Large intestine (tissue), 3 donors: Measurements from ENCODE around the gene RNF157. TPM values are rescaled to one million over a fixed set of nuclear protein-coding genes. Genes with fewer than 3 reads are reported as not detected.

Experiments used
- DNase-seq, 2 donors: peaks; one replicate each; pipeline versions ENCODE4 v3.0.0 to v3.0.0-alpha.2; 2013
- H3K27ac ChIP-seq: one replicate; pipeline ENCODE4 v1.5.1; 2013; ENCODE audit warnings: low read length
- H3K27me3 ChIP-seq: 2 replicates; pipeline ENCODE4 v1.6.1; 2013; ENCODE audit warnings: low read length; ENCODE audit not compliant: control insufficient read depth, insufficient read depth
- H3K36me3 ChIP-seq: 2 replicates; pipeline ENCODE4 v1.6.1; 2013; ENCODE audit warnings: low read length; ENCODE audit not compliant: control insufficient read depth, insufficient read depth
- H3K4me1 ChIP-seq: one replicate; pipeline ENCODE4 v1.6.1; 2013; ENCODE audit warnings: low read length; ENCODE audit not compliant: control insufficient read depth, insufficient read depth
- H3K4me3 ChIP-seq: one replicate; pipeline ENCODE4 v1.5.1; 2013; ENCODE audit warnings: low read length
- H3K9me3 ChIP-seq: one replicate; pipeline ENCODE4 v1.6.1; 2013; ENCODE audit warnings: mild to moderate bottlenecking, low read depth, low read length, moderate library complexity; ENCODE audit not compliant: control insufficient read depth
- WGBS: methylation state at CpG from one replicate; pipeline ENCODE4 v1.1.5; 2013; ENCODE audit warnings: low lambda C conversion rate; ENCODE audit not compliant: insufficient coverage; 5-methylcytosine and 5-hydroxymethylcytosine counted together
- polyA plus RNA-seq: library from polyadenylated mRNA; unstranded; fragments of 120-200 nt; gene quantifications from one replicate; pipeline ENCODE4 v1.2.1, GENCODE V29; 2013

Gene RNF157
- polyA plus RNA-seq, 1 donor: 19.2 TPM

- WGBS: no CpG with 5 or more reads among the region's 10 CpGs
- Histone ChIP-seq H3K27me3 (no peaks in the 10 kb centered on the region), H3K36me3 (peaks cover 25% of the 10 kb centered on the region), H3K27ac (no peak overlapping the region), H3K9me3 (no peaks in the 10 kb centered on the region), H3K4me3 (no peak overlapping the region), H3K4me1 (peaks cover 6% of the 10 kb centered on the region)
- no peak for DNase-seq
These were observed 85.1 kb downstream of the RNF157 start for GRCh38 chr17:76154936-76155845.

- no peaks in the 10 kb centered on the region for H3K9me3 ChIP-seq
- no peaks in the 10 kb centered on the region for H3K27me3 ChIP-seq
- peaks cover 25% of the 10 kb centered on the region for H3K36me3 ChIP-seq
- H3K4me3 ChIP-seq: no peak overlapping the region
- peaks cover 6% of the 10 kb centered on the region for H3K4me1 ChIP-seq
- DNase-seq: no peak
- H3K27ac ChIP-seq: no peak overlapping the region
- no CpG with 5 or more reads among the region's 3 CpGs for WGBS
These were observed 86.0 kb downstream of the RNF157 start for GRCh38 chr17:76154292-76154691.

GRCh38 chr17:76153640-76154039 is 86.7 kb downstream of the RNF157 start:
- no peak for DNase-seq
- no peak overlapping the region for H3K4me3 ChIP-seq
- no peaks in the 10 kb centered on the region for H3K27me3 ChIP-seq
- H3K9me3 ChIP-seq: no peaks in the 10 kb centered on the region
- peaks cover 25% of the 10 kb centered on the region for H3K36me3 ChIP-seq
- peaks cover 6% of the 10 kb centered on the region for H3K4me1 ChIP-seq
- H3K27ac ChIP-seq: no peak overlapping the region
- WGBS: 60% methylated on average over 4 of the region's 5 CpGs

- H3K36me3 ChIP-seq: peaks cover 22% of the 10 kb centered on the region
- no CpG with 5 or more reads among the region's 9 CpGs for WGBS
- H3K4me1 ChIP-seq: peaks cover 6% of the 10 kb centered on the region
- DNase-seq: no peak
- no peaks in the 10 kb centered on the region for H3K9me3 ChIP-seq
- H3K27me3 ChIP-seq: no peaks in the 10 kb centered on the region
- H3K4me3 ChIP-seq: no peak overlapping the region
- no peak overlapping the region for H3K27ac ChIP-seq
These were observed 87.1 kb downstream of the RNF157 start for GRCh38 chr17:76153202-76153601.

- H3K27ac ChIP-seq: no peak overlapping the region
- DNase-seq: no peak
- 65% methylated on average over 2 of the region's 7 CpGs for WGBS
These were observed 87.7 kb downstream of the RNF157 start for GRCh38 chr17:76152591-76152990.

GRCh38 chr17:76151896-76152454 is 88.3 kb downstream of the RNF157 start:
- WGBS: no CpG with 5 or more reads among the region's 8 CpGs
- H3K36me3 ChIP-seq: peaks cover 20% of the 10 kb centered on the region

More at GRCh38 chr17:76152591-76152990, 87.7 kb downstream of the RNF157 start:
- H3K9me3 ChIP-seq: no peaks in the 10 kb centered on the region
- no peak overlapping the region for H3K4me3 ChIP-seq
- H3K36me3 ChIP-seq: peaks cover 20% of the 10 kb centered on the region
- H3K4me1 ChIP-seq: peaks cover 6% of the 10 kb centered on the region
- no peaks in the 10 kb centered on the region for H3K27me3 ChIP-seq

GRCh38 chr17:76150712-76151622 is 89.3 kb downstream of the RNF157 start:
- no peak for DNase-seq
- peaks cover 20% of the 10 kb centered on the region for H3K36me3 ChIP-seq
- no peaks in the 10 kb centered on the region for H3K9me3 ChIP-seq
- WGBS: 60% methylated on average over 1 of the region's 23 CpGs
- H3K27me3 ChIP-seq: no peaks in the 10 kb centered on the region
- H3K4me3 ChIP-seq: no peak overlapping the region
- H3K27ac ChIP-seq: peak overlapping the region; percentile 3
- peaks cover 3% of the 10 kb centered on the region for H3K4me1 ChIP-seq

More at GRCh38 chr17:76151896-76152454, 88.3 kb downstream of the RNF157 start:
- Histone ChIP-seq H3K4me3 (no peak overlapping the region), H3K27me3 (no peaks in the 10 kb centered on the region), H3K4me1 (peaks cover 6% of the 10 kb centered on the region), H3K27ac (no peak overlapping the region), H3K9me3 (no peaks in the 10 kb centered on the region)
- no peak for DNase-seq

GRCh38 chr17:76149214-76149613 is 91.1 kb downstream of the RNF157 start:
- peaks cover 3% of the 10 kb centered on the region for H3K4me1 ChIP-seq
- no CpG with 5 or more reads among the region's 10 CpGs for WGBS
- H3K36me3 ChIP-seq: peaks cover 27% of the 10 kb centered on the region
- H3K4me3 ChIP-seq: no peak overlapping the region
- DNase-seq: no peak
- no peak overlapping the region for H3K27ac ChIP-seq
- no peaks in the 10 kb centered on the region for H3K9me3 ChIP-seq
- H3K27me3 ChIP-seq: no peaks in the 10 kb centered on the region

- H3K4me3 ChIP-seq: no peak overlapping the region
- peaks cover 3% of the 10 kb centered on the region for H3K4me1 ChIP-seq
- no peaks in the 10 kb centered on the region for H3K27me3 ChIP-seq
- no peak overlapping the region for H3K27ac ChIP-seq
- H3K36me3 ChIP-seq: peaks cover 25% of the 10 kb centered on the region
- DNase-seq: no peak
- H3K9me3 ChIP-seq: no peaks in the 10 kb centered on the region
- no CpG with 5 or more reads among the region's 1 CpG for WGBS
These were observed 92.3 kb downstream of the RNF157 start for GRCh38 chr17:76148015-76148326.
